ENCODE measurements around the gene SORCS3.

Gene SORCS3

DNA sequence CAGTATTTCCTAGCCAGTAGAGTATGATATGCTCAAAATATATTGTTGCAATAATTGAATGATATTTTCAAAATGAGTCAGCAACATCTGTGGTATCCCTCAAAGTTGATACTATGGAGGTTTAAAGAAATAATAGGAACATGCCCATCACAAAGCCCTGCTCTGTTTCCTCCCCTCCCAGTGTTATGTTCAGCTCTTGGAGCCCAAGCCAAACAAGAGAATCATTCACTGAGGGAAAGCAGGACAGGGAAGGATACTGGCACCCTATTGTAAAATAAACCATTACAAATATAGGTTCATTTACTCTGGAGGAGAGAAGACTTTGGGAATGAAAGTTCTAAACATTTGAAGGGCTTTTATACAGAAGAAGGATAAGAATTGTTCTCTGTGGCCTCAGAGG lies 37.6 kb downstream of the SORCS3 start:
- H3K9ac ChIP-seq: no peak overlapping the region
- H3K36me3 ChIP-seq (ENCODE audit: insufficient read depth): no peaks in the 10 kb centered on the region
- no peak overlapping the region for H3K27ac ChIP-seq
- H3K4me3 ChIP-seq (IDR thresholded peaks at IDR 0.05; ENCODE audit: insufficient read depth, low read depth, low read length): no peak overlapping the region
- H3K4me1 ChIP-seq (ENCODE audit: low read depth, poor library complexity, severe bottlenecking): no peaks in the 10 kb centered on the region
- no peak overlapping the region for H3K4me2 ChIP-seq
- H3K79me2 ChIP-seq (ENCODE audit: insufficient read depth, low read depth): no peaks in the 10 kb centered on the region
- no peaks in the 10 kb centered on the region for H4K20me1 ChIP-seq (ENCODE audit: insufficient read depth)
- no peak overlapping the region for H2AFZ ChIP-seq (ENCODE audit: low read depth)
- no peaks in the 10 kb centered on the region for H3K27me3 ChIP-seq (ENCODE audit: insufficient read depth, low read depth)
- no peak for TF ChIP-seq CTCF (conservative IDR thresholded peaks at IDR 0.05; ENCODE audit: low read depth, low read length)

- Histone ChIP-seq H3K27ac (no peak overlapping the region), H3K4me3 (IDR thresholded peaks at IDR 0.05; ENCODE audit: insufficient read depth, low read depth, low read length) (no peak overlapping the region), H3K4me2 (no peak overlapping the region), H3K36me3 (ENCODE audit: insufficient read depth) (no peaks in the 10 kb centered on the region), H4K20me1 (ENCODE audit: insufficient read depth) (no peaks in the 10 kb centered on the region), H3K27me3 (ENCODE audit: insufficient read depth, low read depth) (no peaks in the 10 kb centered on the region), H3K9ac (no peak overlapping the region), H3K4me1 (ENCODE audit: low read depth, poor library complexity, severe bottlenecking) (no peaks in the 10 kb centered on the region), H3K79me2 (ENCODE audit: insufficient read depth, low read depth) (no peaks in the 10 kb centered on the region), H2AFZ (ENCODE audit: low read depth) (no peak overlapping the region)
- TF ChIP-seq CTCF (conservative IDR thresholded peaks at IDR 0.05; ENCODE audit: low read depth, low read length): no peak
Observed at GRCh38 chr10:104680467-104681401, 39.6 kb downstream of the SORCS3 start.

- no peak overlapping the region for H3K4me3 ChIP-seq (IDR thresholded peaks at IDR 0.05; ENCODE audit: insufficient read depth, low read depth, low read length)
- no peak for TF ChIP-seq CTCF (conservative IDR thresholded peaks at IDR 0.05; ENCODE audit: low read depth, low read length)
- no peak overlapping the region for H3K4me2 ChIP-seq
- no peak overlapping the region for H2AFZ ChIP-seq (ENCODE audit: low read depth)
- H3K27ac ChIP-seq: no peak overlapping the region
- no peaks in the 10 kb centered on the region for H4K20me1 ChIP-seq (ENCODE audit: insufficient read depth)
- H3K27me3 ChIP-seq (ENCODE audit: insufficient read depth, low read depth): no peaks in the 10 kb centered on the region
- no peaks in the 10 kb centered on the region for H3K36me3 ChIP-seq (ENCODE audit: insufficient read depth)
- no peak overlapping the region for H3K9ac ChIP-seq
- H3K79me2 ChIP-seq (ENCODE audit: insufficient read depth, low read depth): no peaks in the 10 kb centered on the region
- H3K4me1 ChIP-seq (ENCODE audit: low read depth, poor library complexity, severe bottlenecking): no peaks in the 10 kb centered on the region
Observed at GRCh38 chr10:104681485-104681884, 40.4 kb downstream of the SORCS3 start.

DNA sequence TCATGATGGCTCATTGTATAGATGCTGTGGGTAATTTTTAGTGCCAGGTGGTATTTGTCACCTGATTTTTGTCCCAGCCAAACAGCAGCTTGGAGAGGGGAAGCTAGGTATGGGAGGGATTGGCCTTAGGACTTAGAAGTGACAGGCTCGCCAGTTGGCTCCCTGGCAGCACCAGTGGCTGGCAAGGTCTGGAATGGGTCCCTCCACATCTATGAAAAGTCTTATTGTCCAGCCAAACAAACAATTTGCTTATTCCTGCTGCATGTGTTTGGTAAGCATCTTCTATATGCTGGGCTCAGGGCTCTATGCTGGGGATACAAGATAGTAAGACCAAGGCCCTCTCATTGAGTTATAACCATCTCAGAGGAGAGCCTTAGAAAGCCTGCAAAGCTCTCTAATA lies 42.5 kb downstream of the SORCS3 start:
- Histone ChIP-seq H3K4me2 (no peak overlapping the region), H3K9ac (no peak overlapping the region), H3K27me3 (ENCODE audit: insufficient read depth, low read depth) (no peaks in the 10 kb centered on the region), H4K20me1 (ENCODE audit: insufficient read depth) (no peaks in the 10 kb centered on the region), H3K79me2 (ENCODE audit: insufficient read depth, low read depth) (no peaks in the 10 kb centered on the region), H3K4me1 (ENCODE audit: low read depth, poor library complexity, severe bottlenecking) (no peaks in the 10 kb centered on the region), H3K4me3 (IDR thresholded peaks at IDR 0.05; ENCODE audit: insufficient read depth, low read depth, low read length) (no peak overlapping the region), H3K36me3 (ENCODE audit: insufficient read depth) (no peaks in the 10 kb centered on the region), H3K27ac (no peak overlapping the region), H2AFZ (ENCODE audit: low read depth) (no peak overlapping the region)
- TF ChIP-seq CTCF (conservative IDR thresholded peaks at IDR 0.05; ENCODE audit: low read depth, low read length): no peak
